ENCODE data around the gene NGEF.

- no peak for TF ChIP-seq RELA (CRISPR knock-in tag; IDR thresholded peaks at IDR 0.05; ENCODE audit: borderline replicate concordance)
- no peak for TF ChIP-seq CTCF (IDR thresholded peaks at IDR 0.05)
- TF ChIP-seq SP1 (CRISPR knock-in tag; conservative IDR thresholded peaks at IDR 0.05), result no peak
- no peak for TF ChIP-seq ZNF263 (CRISPR knock-in tag; IDR thresholded peaks at IDR 0.05; ENCODE audit: low read depth)
- TF ChIP-seq SMAD4 (CRISPR knock-in tag; IDR thresholded peaks at IDR 0.05), result no peak
- no peak for TF ChIP-seq ATF6 (CRISPR knock-in tag; IDR thresholded peaks at IDR 0.05)
- no peak for TF ChIP-seq NR2C2 (CRISPR knock-in tag; IDR thresholded peaks at IDR 0.05)
- TF ChIP-seq CBFB (CRISPR knock-in tag; IDR thresholded peaks at IDR 0.05; ENCODE audit: low read depth), result no peak
- no peak for TF ChIP-seq PRDM15 (CRISPR knock-in tag; IDR thresholded peaks at IDR 0.05)
- no peak for TF ChIP-seq E2F4 (CRISPR knock-in tag; IDR thresholded peaks at IDR 0.05; ENCODE audit: borderline replicate concordance, low read depth)
Measured at GRCh38 chr2:233012301-233012971, 620 bp downstream of the NGEF start.
